K562 (cell line): ENCODE data around the gene BTBD2. TPM values are rescaled to one million over a fixed set of nuclear protein-coding genes. Genes with fewer than 3 reads are reported as not detected.
A peak's percentile ranks its signal among the peaks of the same experiment; 100 is the strongest.

Experiments used
- ASH1L ChIP-seq: fragments of 450-650 bp; IDR thresholded peaks from 2 replicates; pipeline ENCODE4 v1.6.1; 2018; ENCODE audit warnings: borderline replicate concordance, mild to moderate bottlenecking, low read depth; ENCODE audit not compliant: partially characterized antibody
- ATF7 ChIP-seq: fragments of 450-650 bp; IDR thresholded peaks from 2 replicates; pipeline ENCODE4 v1.7.1; 2014; ENCODE audit warnings: mild to moderate bottlenecking, moderate library complexity
- BCL6 ChIP-seq: fragments of 250-450 bp; sonication (Bioruptor Pico); IDR thresholded peaks from 2 replicates; pipeline ENCODE4 v1.4.0; 2020
- CSDE1 ChIP-seq, 2 experiments: fragments of 450-650 bp; IDR thresholded peaks; 2 replicates each; pipeline ENCODE4 v1.6.1; 2016; ENCODE audit warnings: mild to moderate bottlenecking in 1 of 2
- FOXK2 ChIP-seq, 2 experiments: fragments of 450-650 bp; IDR thresholded peaks in 1 of 2; conservative IDR thresholded peaks in 1 of 2; 2 replicates each; pipeline ENCODE4 v1.6.1; 2016; ENCODE audit warnings: low read depth in 2 of 2, mild to moderate bottlenecking in 1 of 2
- FOXM1 ChIP-seq, 2 experiments: fragments of 450-650 bp in 1 of 2; sonication (generic) in 1 of 2; formaldehyde crosslinking in 1 of 2; IDR thresholded peaks; 2 replicates each; pipeline versions ENCODE4 v1.6.1 to v1.9.0; 2017 to 2022; ENCODE audit warnings: low read depth in 2 of 2, mild to moderate bottlenecking in 2 of 2, missing genetic modification reagents in 1 of 2, moderate library complexity in 1 of 2
- HMG20A ChIP-seq: fragments of 450-650 bp; formaldehyde crosslinking; conservative IDR thresholded peaks from 2 replicates; pipeline ENCODE4 v1.4.0; 2020; ENCODE audit warnings: mild to moderate bottlenecking, mixed read lengths
- HNRNPUL1 ChIP-seq: fragments of 200-400 bp; formaldehyde crosslinking; IDR thresholded peaks from 2 replicates; pipeline ENCODE4 v1.6.1; 2017; ENCODE audit warnings: low read length
- LCOR ChIP-seq: sonication (generic); formaldehyde crosslinking; IDR thresholded peaks from 2 replicates; pipeline ENCODE4 v1.8.0; 2022; ENCODE audit warnings: mild to moderate bottlenecking, missing genetic modification reagents
- MAFF ChIP-seq: IDR thresholded peaks from 2 replicates; pipeline ENCODE4 v1.6.1; 2012; ENCODE audit warnings: low read length, improper control_type of control experiment
- MCM7 ChIP-seq, 2 experiments: fragments of 450-650 bp; IDR thresholded peaks; 2 replicates each; pipeline ENCODE4 v1.6.1; 2016 to 2018
- NEUROD1 ChIP-seq: fragments of 150-350 bp; IDR thresholded peaks from 2 replicates; pipeline ENCODE4 v1.6.1; 2014; ENCODE audit warnings: borderline replicate concordance, low read length, low read depth; ENCODE audit not compliant: partially characterized antibody
- NFATC3 ChIP-seq: fragments of 450-650 bp; IDR thresholded peaks from 2 replicates; pipeline ENCODE4 v1.6.1; 2017; ENCODE audit warnings: mild to moderate bottlenecking
- PCBP2 ChIP-seq: fragments of 200-400 bp; formaldehyde crosslinking; IDR thresholded peaks from 2 replicates; pipeline ENCODE4 v1.6.1; 2018; ENCODE audit warnings: low read length, low read depth, mild to moderate bottlenecking, moderate library complexity; ENCODE audit not compliant: poor library complexity, severe bottlenecking
- POLR2G ChIP-seq: fragments of 200-400 bp; formaldehyde crosslinking; IDR thresholded peaks from 2 replicates; pipeline ENCODE4 v1.6.1; 2017; ENCODE audit warnings: low read depth, mild to moderate bottlenecking, antibody characterized with exemption, low read length, moderate library complexity
- RBM17 ChIP-seq: fragments of 200-400 bp; formaldehyde crosslinking; IDR thresholded peaks from 2 replicates; pipeline ENCODE4 v1.6.1; 2017; ENCODE audit warnings: low read depth, mild to moderate bottlenecking, low read length, borderline replicate concordance
- RBM22 ChIP-seq: fragments of 200-400 bp; formaldehyde crosslinking; IDR thresholded peaks from 2 replicates; pipeline ENCODE4 v1.6.1; 2018; ENCODE audit warnings: low read length, low read depth; ENCODE audit not compliant: poor library complexity, severe bottlenecking
- RHOXF2B ChIP-seq: fragments of 250-450 bp; sonication (Bioruptor Pico); conservative IDR thresholded peaks from 2 replicates; pipeline ENCODE4 v1.5.1; 2021
- RUNX1 ChIP-seq: sonication (generic); IDR thresholded peaks from 2 replicates; pipeline ENCODE4 v1.6.1; 2016; ENCODE audit warnings: antibody characterized with exemption, low read depth
- SMARCA4 ChIP-seq: fragments of 450-650 bp; IDR thresholded peaks from 2 replicates; pipeline ENCODE4 v1.6.1; 2016
- WHSC1 ChIP-seq: IDR thresholded peaks from one replicate; pipeline ENCODE4 v1.6.1; 2012; ENCODE audit warnings: low read length, control low read depth, inconsistent platforms
- ZNF212 ChIP-seq: fragments of 450-650 bp; formaldehyde crosslinking; IDR thresholded peaks from 2 replicates; pipeline ENCODE4 v1.4.0; 2020; ENCODE audit warnings: mild to moderate bottlenecking
- ZNF253 ChIP-seq: fragments of 250-450 bp; sonication (Bioruptor Pico); conservative IDR thresholded peaks from 2 replicates; pipeline ENCODE4 v1.6.1; 2021; ENCODE audit warnings: mild to moderate bottlenecking
- ZNF507 ChIP-seq: conservative IDR thresholded peaks from 2 replicates; pipeline ENCODE4 v1.6.1; 2017; ENCODE audit warnings: missing genetic modification characterization, missing compliant biosample characterization
- ZNF785 ChIP-seq: fragments of 250-450 bp; sonication (Bioruptor Pico); IDR thresholded peaks from 2 replicates; pipeline ENCODE4 v1.4.0; 2020; ENCODE audit warnings: mild to moderate bottlenecking
- polyA plus RNA-seq, 8 experiments: library from polyadenylated mRNA; depleted of rRNA in 4 of 8; stranded (reverse) in 5 of 8; unstranded in 3 of 8; fragments of >200 nt; fragmentation: Nextera tagmentation in 2 of 8; fragmentation: Illumina TruSeq in 1 of 8; extraction: Ambion mirVana in 2 of 8; extraction: Trizol in 1 of 8; gene quantifications; 2 replicates each; pipeline versions ENCODE4 v1.2.1 to v1.2.3, GENCODE V29; 2011 to 2014; ENCODE audit warnings: inconsistent platforms in 1 of 8, missing spikeins in 1 of 8
- total RNA-seq, 7 experiments: library from RNA; depleted of rRNA in 6 of 7; stranded (reverse); fragments of >200 nt in 6 of 7; fragmentation: Illumina TruSeq in 2 of 7; extraction: Trizol in 2 of 7; gene quantifications; 2 replicates each; pipeline versions ENCODE4 v1.2.1 to v1.2.3, GENCODE V29; 2011 to 2021; ENCODE audit warnings: low replicate concordance in 1 of 7
- TF ChIP-seq, protein P1 (sequence below): sonication (generic); formaldehyde crosslinking; IDR thresholded peaks from 2 replicates; pipeline ENCODE4 v1.4.0; 2020; ENCODE audit warnings: mild to moderate bottlenecking, missing genetic modification reagents
- TF ChIP-seq, protein P2 (sequence below): sonication (generic); formaldehyde crosslinking; IDR thresholded peaks from 2 replicates; pipeline ENCODE4 v1.8.1; 2023; ENCODE audit warnings: mild to moderate bottlenecking, missing genetic modification reagents

The BTBD2 gene
- total and polyA plus RNA-seq, 9 of the 15 experiments (the other 6 are each of a cell fraction or from before 2014, with no cell fraction given) = 0.10 to 15.6 (median 6.9) TPM

DNA sequence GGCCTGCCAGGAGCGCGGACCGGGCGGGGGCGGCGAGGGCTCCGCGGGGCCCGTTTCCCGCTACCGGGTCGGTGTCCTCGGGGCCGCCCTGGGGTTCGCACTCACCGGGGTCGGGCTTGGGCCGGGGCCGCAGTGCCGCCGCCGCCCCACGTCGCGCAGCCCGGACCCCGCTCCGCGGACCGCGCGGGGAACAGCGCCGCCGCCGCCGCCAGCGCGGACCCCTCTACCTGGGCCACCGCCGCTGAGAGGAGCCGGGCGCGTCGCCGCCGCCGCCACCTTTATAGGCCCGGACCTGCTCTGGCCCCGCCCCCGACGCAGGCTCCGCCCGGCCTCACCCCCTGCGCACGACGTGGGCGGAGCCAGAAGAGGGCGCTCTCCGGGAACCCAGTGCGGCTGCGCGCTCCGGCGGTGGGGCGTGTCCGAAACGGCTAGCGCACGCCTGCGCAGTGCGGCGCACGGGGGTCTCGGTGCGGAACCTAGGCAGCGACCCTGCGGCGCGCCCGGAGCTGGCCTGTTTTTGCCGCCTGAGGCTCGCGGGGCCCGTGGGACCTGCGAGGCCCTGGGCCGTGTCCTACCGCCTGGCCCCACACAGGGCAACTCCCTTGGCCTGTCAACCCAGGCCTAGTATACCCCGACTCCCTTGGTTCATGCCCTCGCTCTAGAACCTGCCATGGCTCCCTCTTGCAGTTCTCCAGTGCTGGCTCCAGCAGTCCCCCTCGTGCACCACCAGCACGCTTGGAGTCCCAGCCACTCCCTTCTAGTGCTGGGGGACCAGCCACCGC, 35.7 kb upstream of the BTBD2 start, which contains the start of gene MKNK2 (continued):
- TF ChIP-seq, protein P1, sequence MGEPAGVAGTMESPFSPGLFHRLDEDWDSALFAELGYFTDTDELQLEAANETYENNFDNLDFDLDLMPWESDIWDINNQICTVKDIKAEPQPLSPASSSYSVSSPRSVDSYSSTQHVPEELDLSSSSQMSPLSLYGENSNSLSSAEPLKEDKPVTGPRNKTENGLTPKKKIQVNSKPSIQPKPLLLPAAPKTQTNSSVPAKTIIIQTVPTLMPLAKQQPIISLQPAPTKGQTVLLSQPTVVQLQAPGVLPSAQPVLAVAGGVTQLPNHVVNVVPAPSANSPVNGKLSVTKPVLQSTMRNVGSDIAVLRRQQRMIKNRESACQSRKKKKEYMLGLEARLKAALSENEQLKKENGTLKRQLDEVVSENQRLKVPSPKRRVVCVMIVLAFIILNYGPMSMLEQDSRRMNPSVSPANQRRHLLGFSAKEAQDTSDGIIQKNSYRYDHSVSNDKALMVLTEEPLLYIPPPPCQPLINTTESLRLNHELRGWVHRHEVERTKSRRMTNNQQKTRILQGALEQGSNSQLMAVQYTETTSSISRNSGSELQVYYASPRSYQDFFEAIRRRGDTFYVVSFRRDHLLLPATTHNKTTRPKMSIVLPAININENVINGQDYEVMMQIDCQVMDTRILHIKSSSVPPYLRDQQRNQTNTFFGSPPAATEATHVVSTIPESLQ (CRISPR knock-in tag) = 0 out of 2 replicates have a peak, but pooled peaks have one; percentile 57
- no peak for TF ChIP-seq FOXK2 (conservative IDR thresholded peaks at IDR 0.05 in 1 of 2, IDR thresholded peaks at IDR 0.05 in 1 of 2; ENCODE audit: low read depth in 2 of 2)
- no peak for TF ChIP-seq ZNF253
- TF ChIP-seq LCOR (CRISPR knock-in tag) = no peak
- no peak for TF ChIP-seq MAFF
- TF ChIP-seq FOXM1 (IDR thresholded peaks at IDR 0.05; ENCODE audit: low read depth) = no peak; the same call in 1 of the 2 replicates
- TF ChIP-seq FOXM1 (CRISPR knock-in tag; IDR thresholded peaks at IDR 0.05; ENCODE audit: low read depth) = peak; percentile 21; the same call in 1 of the 2 replicates
- TF ChIP-seq, protein P2, sequence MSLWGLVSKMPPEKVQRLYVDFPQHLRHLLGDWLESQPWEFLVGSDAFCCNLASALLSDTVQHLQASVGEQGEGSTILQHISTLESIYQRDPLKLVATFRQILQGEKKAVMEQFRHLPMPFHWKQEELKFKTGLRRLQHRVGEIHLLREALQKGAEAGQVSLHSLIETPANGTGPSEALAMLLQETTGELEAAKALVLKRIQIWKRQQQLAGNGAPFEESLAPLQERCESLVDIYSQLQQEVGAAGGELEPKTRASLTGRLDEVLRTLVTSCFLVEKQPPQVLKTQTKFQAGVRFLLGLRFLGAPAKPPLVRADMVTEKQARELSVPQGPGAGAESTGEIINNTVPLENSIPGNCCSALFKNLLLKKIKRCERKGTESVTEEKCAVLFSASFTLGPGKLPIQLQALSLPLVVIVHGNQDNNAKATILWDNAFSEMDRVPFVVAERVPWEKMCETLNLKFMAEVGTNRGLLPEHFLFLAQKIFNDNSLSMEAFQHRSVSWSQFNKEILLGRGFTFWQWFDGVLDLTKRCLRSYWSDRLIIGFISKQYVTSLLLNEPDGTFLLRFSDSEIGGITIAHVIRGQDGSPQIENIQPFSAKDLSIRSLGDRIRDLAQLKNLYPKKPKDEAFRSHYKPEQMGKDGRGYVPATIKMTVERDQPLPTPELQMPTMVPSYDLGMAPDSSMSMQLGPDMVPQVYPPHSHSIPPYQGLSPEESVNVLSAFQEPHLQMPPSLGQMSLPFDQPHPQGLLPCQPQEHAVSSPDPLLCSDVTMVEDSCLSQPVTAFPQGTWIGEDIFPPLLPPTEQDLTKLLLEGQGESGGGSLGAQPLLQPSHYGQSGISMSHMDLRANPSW = no peak
- no peak for TF ChIP-seq RHOXF2B (CRISPR knock-in tag)
- no peak for TF ChIP-seq CSDE1 (IDR thresholded peaks at IDR 0.05)
- no peak for TF ChIP-seq RBM17
- no peak for TF ChIP-seq ZNF507 (tag)
- no peak for TF ChIP-seq SMARCA4
- TF ChIP-seq WHSC1 = no peak
- TF ChIP-seq MCM7 (IDR thresholded peaks at IDR 0.05) = no peak
- no peak for TF ChIP-seq ASH1L
- TF ChIP-seq PCBP2 = peak; percentile 32
- no peak for TF ChIP-seq RBM22
- no peak for TF ChIP-seq BCL6
- peak; percentile 28 for TF ChIP-seq NEUROD1
- peak; percentile 81 for TF ChIP-seq ATF7
- no peak for TF ChIP-seq NFATC3
- no peak for TF ChIP-seq HNRNPUL1
- TF ChIP-seq RUNX1 = no peak
- no peak for TF ChIP-seq HMG20A (CRISPR knock-in tag)
- TF ChIP-seq ZNF212 (CRISPR knock-in tag) = no peak
- TF ChIP-seq ZNF785 (CRISPR knock-in tag) = no peak
- TF ChIP-seq POLR2G = peak; percentile 96
